Activated naive CD8-positive, alpha-beta T cell treated with anti-CD3 and anti-CD28 coated beads, Interleukin-2, amount 50 U/mL, for 24 hours (primary cell): ENCODE data around the gene TPR.
A peak's percentile ranks its signal among the peaks of the same experiment; 100 is the strongest.
"Not testable (repeated sequence)": the region's sequence is repeated elsewhere in the genome, so short reads cannot be mapped to it uniquely, and the experiment has no call there.

Experiments
- ATAC-seq: fragments of 150-1000 bp; cut with Tn5 transposase; one replicate; pipeline ENCODE4 v1.10.0; 2021
- DNase-seq: peaks from one replicate; pipeline ENCODE4 v3.0.0; 2021
- H3K27ac Mint-ChIP-seq: one replicate; pipeline ENCODE4 v1.8.0; 2021; ENCODE audit warnings: mild to moderate bottlenecking, mixed read lengths
- H3K27me3 Mint-ChIP-seq: one replicate; pipeline ENCODE4 v1.8.0; 2021; ENCODE audit warnings: mixed read lengths
- H3K36me3 Mint-ChIP-seq: one replicate; pipeline ENCODE4 v1.8.0; 2021; ENCODE audit warnings: low read depth, mixed read lengths
- H3K4me1 Mint-ChIP-seq: one replicate; pipeline ENCODE4 v1.8.0; 2021; ENCODE audit warnings: mixed read lengths
- H3K4me3 Mint-ChIP-seq: one replicate; pipeline ENCODE4 v1.8.0; 2021; ENCODE audit warnings: mild to moderate bottlenecking, moderate library complexity, mixed read lengths
- H3K9me3 Mint-ChIP-seq: one replicate; pipeline ENCODE4 v1.8.0; 2021; ENCODE audit warnings: mixed read lengths

The TPR gene

GRCh38 chr1:186375152-186375928, at the start of gene TPR, which contains the start of gene ODR4:
TPR (minus strand) TSS chr1:186375253; CDS start chr1:186375028, 225 bp downstream.
ODR4 (plus strand) TSS chr1:186375838; CDS start chr1:186379786, 3,948 bp downstream.
- Mint-ChIP-seq H3K36me3 (peaks cover 29% of the 10 kb centered on the region), H3K4me1 (peaks cover 50% of the 10 kb centered on the region), H3K9me3 (no peaks in the 10 kb centered on the region), H3K27ac (peak within 1 kb of the TSS; percentile 98), H3K27me3 (no peaks in the 10 kb centered on the region), H3K4me3 (peak within 1 kb of the TSS; percentile 99)
- ATAC-seq (peak; percentile 90), DNase-seq (peak; percentile 94)

GRCh38 chr1:186424539-186424938, 49.5 kb upstream of the TPR start:
- Mint-ChIP-seq H3K9me3 (no peaks in the 10 kb centered on the region), H3K4me3 (no peak overlapping the region), H3K36me3 (peaks cover 15% of the 10 kb centered on the region), H3K27ac (no peak overlapping the region), H3K27me3 (no peaks in the 10 kb centered on the region), H3K4me1 (peaks cover 4% of the 10 kb centered on the region)
- no peak for DNase-seq
- no peak for ATAC-seq

GRCh38 chr1:186421446-186421845, 46.4 kb upstream of the TPR start:
- Mint-ChIP-seq H3K4me1 (peaks cover 4% of the 10 kb centered on the region), H3K36me3 (peaks cover 24% of the 10 kb centered on the region), H3K4me3 (no peak overlapping the region), H3K27ac (no peak overlapping the region), H3K27me3 (no peaks in the 10 kb centered on the region), H3K9me3 (no peaks in the 10 kb centered on the region)
- ATAC-seq: no peak
- no peak for DNase-seq

GRCh38 chr1:186420923-186421322, 45.9 kb upstream of the TPR start:
- Mint-ChIP-seq H3K9me3 (no peaks in the 10 kb centered on the region), H3K4me1 (peaks cover 4% of the 10 kb centered on the region), H3K27ac (no peak overlapping the region), H3K27me3 (no peaks in the 10 kb centered on the region), H3K36me3 (peaks cover 24% of the 10 kb centered on the region), H3K4me3 (no peak overlapping the region)
- DNase-seq (no peak), ATAC-seq (no peak)

GRCh38 chr1:186420311-186420710, 45.3 kb upstream of the TPR start:
- DNase-seq (no peak), ATAC-seq (no peak)
- Mint-ChIP-seq H3K36me3 (peaks cover 27% of the 10 kb centered on the region), H3K4me3 (no peak overlapping the region), H3K27ac (no peak overlapping the region), H3K9me3 (no peaks in the 10 kb centered on the region), H3K27me3 (no peaks in the 10 kb centered on the region), H3K4me1 (peaks cover 4% of the 10 kb centered on the region)

GRCh38 chr1:186418503-186418902, 43.5 kb upstream of the TPR start:
- ATAC-seq (no peak), DNase-seq (no peak)
- no peaks in the 10 kb centered on the region for H3K27me3 Mint-ChIP-seq
- H3K27ac Mint-ChIP-seq: no peak overlapping the region
- peaks cover 4% of the 10 kb centered on the region for H3K4me1 Mint-ChIP-seq
- no peak overlapping the region for H3K4me3 Mint-ChIP-seq
- H3K36me3 Mint-ChIP-seq: peaks cover 31% of the 10 kb centered on the region
- no peaks in the 10 kb centered on the region for H3K9me3 Mint-ChIP-seq

GRCh38 chr1:186413319-186413718, 38.3 kb upstream of the TPR start:
- H3K36me3 Mint-ChIP-seq: peaks cover 15% of the 10 kb centered on the region
- H3K27ac Mint-ChIP-seq: no peak overlapping the region
- no peak overlapping the region for H3K4me3 Mint-ChIP-seq

GRCh38 chr1:186409091-186409490, 34.0 kb upstream of the TPR start:
- ATAC-seq (no peak), DNase-seq (no peak)
- H3K4me3 Mint-ChIP-seq: no peak overlapping the region
- H3K9me3 Mint-ChIP-seq: no peaks in the 10 kb centered on the region
- no peak overlapping the region for H3K27ac Mint-ChIP-seq
- H3K27me3 Mint-ChIP-seq: no peaks in the 10 kb centered on the region
- H3K4me1 Mint-ChIP-seq: peaks cover 2% of the 10 kb centered on the region
- H3K36me3 Mint-ChIP-seq: peaks cover 32% of the 10 kb centered on the region

More at GRCh38 chr1:186413319-186413718, 38.3 kb upstream of the TPR start:
- H3K4me1 Mint-ChIP-seq: no peaks in the 10 kb centered on the region
- ATAC-seq (no peak), DNase-seq (no peak)
- no peaks in the 10 kb centered on the region for H3K27me3 Mint-ChIP-seq
- H3K9me3 Mint-ChIP-seq: no peaks in the 10 kb centered on the region

GRCh38 chr1:186404454-186405051, 29.5 kb upstream of the TPR start:
- Mint-ChIP-seq H3K36me3 (peaks cover 30% of the 10 kb centered on the region), H3K27me3 (no peaks in the 10 kb centered on the region), H3K27ac (no peak overlapping the region), H3K4me3 (no peak overlapping the region), H3K4me1 (peaks cover 2% of the 10 kb centered on the region), H3K9me3 (no peaks in the 10 kb centered on the region)
- ATAC-seq (no peak), DNase-seq (no peak)

GRCh38 chr1:186403632-186404031, 28.6 kb upstream of the TPR start:
- H3K36me3 Mint-ChIP-seq: peaks cover 32% of the 10 kb centered on the region
- H3K27ac Mint-ChIP-seq: no peak overlapping the region
- H3K9me3 Mint-ChIP-seq: no peaks in the 10 kb centered on the region
- H3K27me3 Mint-ChIP-seq: no peaks in the 10 kb centered on the region
- ATAC-seq (no peak), DNase-seq (no peak)
- H3K4me3 Mint-ChIP-seq: no peak overlapping the region
- peaks cover 2% of the 10 kb centered on the region for H3K4me1 Mint-ChIP-seq

GRCh38 chr1:186401446-186401845, 26.4 kb upstream of the TPR start:
- H3K4me3 Mint-ChIP-seq, H3K27ac Mint-ChIP-seq: not testable (repeated sequence)

GRCh38 chr1:186392711-186393110, 17.7 kb upstream of the TPR start:
- H3K27ac Mint-ChIP-seq, H3K4me3 Mint-ChIP-seq, DNase-seq, H3K27me3 Mint-ChIP-seq, H3K9me3 Mint-ChIP-seq, ATAC-seq, H3K4me1 Mint-ChIP-seq: not testable (repeated sequence)
- H3K36me3 Mint-ChIP-seq: peaks cover 35% of the 10 kb centered on the region

More at GRCh38 chr1:186401446-186401845, 26.4 kb upstream of the TPR start:
- H3K27me3 Mint-ChIP-seq, ATAC-seq, DNase-seq, H3K9me3 Mint-ChIP-seq, H3K4me1 Mint-ChIP-seq: not testable (repeated sequence)
- peaks cover 21% of the 10 kb centered on the region for H3K36me3 Mint-ChIP-seq

GRCh38 chr1:186391841-186392240, 16.8 kb upstream of the TPR start:
- Mint-ChIP-seq H3K27ac (no peak overlapping the region), H3K36me3 (peaks cover 34% of the 10 kb centered on the region), H3K4me1 (no peaks in the 10 kb centered on the region), H3K9me3 (no peaks in the 10 kb centered on the region), H3K27me3 (no peaks in the 10 kb centered on the region), H3K4me3 (no peak overlapping the region)
- DNase-seq: no peak
- ATAC-seq: no peak

GRCh38 chr1:186390925-186391324, 15.9 kb upstream of the TPR start:
- no peak for DNase-seq
- Mint-ChIP-seq H3K36me3 (peaks cover 33% of the 10 kb centered on the region), H3K9me3 (no peaks in the 10 kb centered on the region), H3K27me3 (no peaks in the 10 kb centered on the region), H3K27ac (no peak overlapping the region), H3K4me1 (no peaks in the 10 kb centered on the region), H3K4me3 (no peak overlapping the region)
- no peak for ATAC-seq

GRCh38 chr1:186386725-186387383, 11.8 kb upstream of the TPR start:
- H3K27ac Mint-ChIP-seq: no peak overlapping the region
- H3K4me1 Mint-ChIP-seq: peaks cover 5% of the 10 kb centered on the region
- no peaks in the 10 kb centered on the region for H3K9me3 Mint-ChIP-seq
- ATAC-seq (no peak), DNase-seq (no peak)
- H3K4me3 Mint-ChIP-seq: no peak overlapping the region
- H3K36me3 Mint-ChIP-seq: peaks cover 26% of the 10 kb centered on the region
- H3K27me3 Mint-ChIP-seq: no peaks in the 10 kb centered on the region
